Measurements from ENCODE around the gene TTI1.

- TF ChIP-seq CTCF (IDR thresholded peaks at IDR 0.05 in 2 of 3, conservative IDR thresholded peaks at IDR 0.05 in 1 of 3; ENCODE audit: borderline replicate concordance in 1 of 3, insufficient read depth in 1 of 3, low read depth in 2 of 3, low read length in 2 of 3) (no peak), ZBTB33 (IDR thresholded peaks at IDR 0.05; ENCODE audit: extremely low read depth, insufficient replicate concordance, low read length) (no peak), MAX (IDR thresholded peaks at IDR 0.05) (no peak), POLR2A (IDR thresholded peaks at IDR 0.05; ENCODE audit: borderline replicate concordance, extremely low read depth, insufficient read depth, insufficient read length) (no peak), TCF7L2 (IDR thresholded peaks at IDR 0.05; ENCODE audit: borderline replicate concordance, extremely low read depth, insufficient read depth, insufficient read length) (no peak), SP1 (IDR thresholded peaks at IDR 0.05; ENCODE audit: low read depth) (no peak), RAD21 (IDR thresholded peaks at IDR 0.05; ENCODE audit: low read depth) (no peak), CEBPB (IDR thresholded peaks at IDR 0.05; ENCODE audit: low read depth) (no peak), POLR2AphosphoS5 (IDR thresholded peaks at IDR 0.05; ENCODE audit: low read depth, low read length) (no peak), SIN3A (IDR thresholded peaks at IDR 0.05; ENCODE audit: low read depth) (no peak), FOSL1 (IDR thresholded peaks at IDR 0.05; ENCODE audit: low read depth) (no peak)
- TF ChIP-seq, protein P1, sequence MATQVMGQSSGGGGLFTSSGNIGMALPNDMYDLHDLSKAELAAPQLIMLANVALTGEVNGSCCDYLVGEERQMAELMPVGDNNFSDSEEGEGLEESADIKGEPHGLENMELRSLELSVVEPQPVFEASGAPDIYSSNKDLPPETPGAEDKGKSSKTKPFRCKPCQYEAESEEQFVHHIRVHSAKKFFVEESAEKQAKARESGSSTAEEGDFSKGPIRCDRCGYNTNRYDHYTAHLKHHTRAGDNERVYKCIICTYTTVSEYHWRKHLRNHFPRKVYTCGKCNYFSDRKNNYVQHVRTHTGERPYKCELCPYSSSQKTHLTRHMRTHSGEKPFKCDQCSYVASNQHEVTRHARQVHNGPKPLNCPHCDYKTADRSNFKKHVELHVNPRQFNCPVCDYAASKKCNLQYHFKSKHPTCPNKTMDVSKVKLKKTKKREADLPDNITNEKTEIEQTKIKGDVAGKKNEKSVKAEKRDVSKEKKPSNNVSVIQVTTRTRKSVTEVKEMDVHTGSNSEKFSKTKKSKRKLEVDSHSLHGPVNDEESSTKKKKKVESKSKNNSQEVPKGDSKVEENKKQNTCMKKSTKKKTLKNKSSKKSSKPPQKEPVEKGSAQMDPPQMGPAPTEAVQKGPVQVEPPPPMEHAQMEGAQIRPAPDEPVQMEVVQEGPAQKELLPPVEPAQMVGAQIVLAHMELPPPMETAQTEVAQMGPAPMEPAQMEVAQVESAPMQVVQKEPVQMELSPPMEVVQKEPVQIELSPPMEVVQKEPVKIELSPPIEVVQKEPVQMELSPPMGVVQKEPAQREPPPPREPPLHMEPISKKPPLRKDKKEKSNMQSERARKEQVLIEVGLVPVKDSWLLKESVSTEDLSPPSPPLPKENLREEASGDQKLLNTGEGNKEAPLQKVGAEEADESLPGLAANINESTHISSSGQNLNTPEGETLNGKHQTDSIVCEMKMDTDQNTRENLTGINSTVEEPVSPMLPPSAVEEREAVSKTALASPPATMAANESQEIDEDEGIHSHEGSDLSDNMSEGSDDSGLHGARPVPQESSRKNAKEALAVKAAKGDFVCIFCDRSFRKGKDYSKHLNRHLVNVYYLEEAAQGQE (IDR thresholded peaks at IDR 0.05; ENCODE audit: low read depth), result no peak
These were observed 33.6 kb downstream of the TTI1 start for GRCh38 chr20:37999526-38000263.
